CD4-positive, alpha-beta T cell treated with Interleukin-12 subunit alpha and Interleukin-12 subunit beta, for 1 hour (primary cell): ENCODE results near the gene ADGRB2.
A peak's percentile ranks its signal among the peaks of the same experiment; 100 is the strongest.

Source experiments
- DNase-seq: peaks from one replicate; pipeline ENCODE4 v3.0.0-alpha.2; 2020

The ADGRB2 gene

DNA sequence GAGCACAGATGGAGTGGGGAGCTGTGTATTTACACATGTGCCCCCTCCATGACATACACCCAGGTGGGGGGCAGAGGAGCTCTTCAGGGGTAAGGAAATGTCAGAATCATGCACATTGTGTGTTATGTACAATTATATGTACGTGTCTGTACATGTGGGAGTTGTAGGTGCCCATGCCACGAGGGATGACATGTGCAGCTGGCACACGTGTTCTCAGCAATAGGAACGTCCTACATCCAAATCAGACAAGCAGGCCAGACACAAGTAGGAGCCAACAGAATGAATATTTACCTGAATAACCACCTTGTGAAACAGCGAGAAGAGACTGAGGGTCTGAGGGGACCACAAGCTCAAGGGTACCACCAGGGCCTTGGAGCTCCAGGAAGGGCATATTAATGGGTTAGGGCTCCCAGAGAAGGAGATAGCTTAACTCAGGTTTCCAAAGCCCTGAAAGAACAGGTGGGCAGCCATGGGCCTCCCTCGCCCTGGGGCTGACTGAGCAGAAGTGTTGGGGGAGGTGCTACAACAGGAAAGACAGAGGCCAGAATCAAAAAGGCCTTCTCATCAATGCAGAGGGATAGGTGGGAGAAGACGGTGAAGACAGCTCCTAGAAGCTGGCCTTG, 63.6 kb downstream of the ADGRB2 start:
- DNase-seq = no peak

- peak; percentile 37 for DNase-seq
These were observed 64.7 kb downstream of the ADGRB2 start for GRCh38 chr1:31699341-31699891.

DNA sequence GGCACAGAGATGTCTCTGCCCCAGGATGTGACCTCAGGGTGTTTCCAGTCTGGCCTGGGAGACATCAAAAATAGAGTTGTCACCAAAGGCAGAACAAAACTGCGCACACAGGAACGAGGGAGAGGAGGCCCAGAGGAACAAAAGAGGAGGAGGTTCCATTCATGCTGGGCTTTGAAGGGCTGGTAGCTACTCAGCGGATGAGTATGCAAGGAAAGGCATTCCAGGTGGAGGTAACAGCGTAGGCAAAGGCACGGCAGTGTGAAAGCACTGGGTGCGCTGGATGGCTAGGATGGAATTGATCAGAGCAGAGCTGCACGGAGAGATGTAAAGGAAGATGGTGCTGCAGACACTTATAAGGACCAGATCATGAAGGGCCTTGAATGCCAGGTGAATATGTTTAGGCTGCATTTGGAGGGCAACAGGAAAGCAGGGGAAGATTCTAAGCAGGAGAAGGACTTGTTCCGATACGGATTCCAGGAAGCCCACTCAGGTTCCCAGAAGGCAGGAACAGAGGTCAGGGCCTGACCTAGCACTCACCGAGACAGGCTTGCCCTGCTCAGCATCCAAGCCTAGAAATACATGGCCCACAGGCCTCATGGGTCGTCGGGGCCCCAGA, 66.7 kb downstream of the ADGRB2 start:
- DNase-seq = no peak

GRCh38 chr1:31696242-31696641, 67.9 kb downstream of the ADGRB2 start:
- DNase-seq = no peak

GRCh38 chr1:31695327-31695726, 68.8 kb downstream of the ADGRB2 start:
- no peak for DNase-seq

GRCh38 chr1:31694964-31695313, 69.2 kb downstream of the ADGRB2 start:
- no peak for DNase-seq

DNA sequence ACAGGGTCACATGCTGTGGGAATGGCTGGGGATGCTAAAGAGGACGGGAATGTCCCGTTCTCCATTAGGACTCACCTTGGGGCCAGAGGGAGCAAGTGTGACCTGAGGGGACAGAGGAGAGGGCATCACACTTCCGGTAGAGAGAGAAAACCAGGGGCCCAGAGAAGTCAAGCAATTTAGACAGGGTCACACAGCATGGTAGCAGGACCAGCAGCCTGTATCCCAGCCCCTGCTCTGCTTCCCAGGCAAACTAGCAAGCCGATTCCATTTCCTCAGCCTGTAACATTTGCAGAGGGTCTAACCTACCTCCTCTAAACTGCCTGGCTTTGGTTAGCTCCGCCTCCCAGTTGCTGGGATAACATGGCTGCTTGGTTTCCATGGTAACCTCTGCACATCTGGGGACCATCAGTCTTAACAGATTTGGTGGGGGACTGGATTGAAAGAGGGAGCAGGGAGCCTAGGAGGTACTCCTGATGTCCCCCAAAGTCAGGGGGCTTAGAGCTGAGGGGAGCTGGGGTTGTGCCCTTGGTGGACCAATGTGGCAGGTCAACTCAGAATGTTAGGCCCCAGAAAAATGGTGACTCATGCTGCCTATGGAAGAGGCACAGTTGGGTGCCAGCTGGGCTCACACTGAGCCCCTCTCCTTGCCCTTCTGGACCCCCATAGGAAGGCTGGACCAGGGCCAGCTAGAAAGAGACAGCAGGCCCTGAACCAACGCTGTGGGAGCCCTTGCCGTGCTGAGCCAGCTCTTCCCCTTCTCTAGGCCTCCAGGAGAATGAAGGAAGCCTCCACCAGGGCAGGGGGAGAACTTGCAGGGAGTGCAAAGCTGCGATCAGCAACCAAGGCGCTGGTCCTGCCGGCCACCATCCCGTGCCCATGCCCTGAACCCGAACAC, 69.8 kb downstream of the ADGRB2 start:
- DNase-seq = no peak

DNA sequence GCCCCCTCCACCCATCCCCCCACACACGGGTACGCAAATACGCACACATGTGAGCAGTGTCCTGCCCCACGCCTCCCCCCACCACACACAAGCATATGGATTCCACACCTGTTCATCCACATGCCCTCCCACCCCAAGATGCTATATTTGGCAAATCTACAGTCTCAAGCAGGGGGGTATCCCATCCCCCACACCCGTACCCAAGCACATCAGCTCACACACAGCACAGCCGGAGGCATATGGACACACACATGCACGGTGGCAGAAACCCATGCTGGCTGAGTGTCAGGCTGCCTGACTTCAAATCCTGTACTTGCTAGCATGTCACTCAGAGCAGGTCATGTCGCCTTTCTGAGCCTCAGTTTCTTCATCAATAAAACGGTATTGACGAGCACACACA, 70.9 kb downstream of the ADGRB2 start:
- DNase-seq = no peak

DNA sequence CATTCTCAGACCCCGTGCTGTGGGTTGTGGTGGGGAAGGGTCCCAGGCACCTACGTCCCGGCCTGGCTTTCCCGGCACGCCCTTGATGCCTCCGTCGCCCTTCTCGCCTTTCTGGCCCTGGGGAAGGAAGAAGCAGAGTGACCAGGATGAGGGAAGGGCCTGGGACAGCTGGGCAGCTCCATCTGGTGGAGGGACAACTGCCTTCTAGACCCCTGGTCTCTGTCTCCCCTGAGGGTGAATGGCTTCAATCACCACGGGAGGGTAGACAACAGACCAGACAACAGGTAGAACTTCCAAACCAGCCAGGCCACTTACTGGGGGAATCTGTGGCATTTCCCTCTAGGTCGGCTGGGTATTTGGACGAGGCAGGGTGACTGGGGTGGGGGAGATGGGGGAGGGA, 72.2 kb downstream of the ADGRB2 start:
- DNase-seq = no peak

DNA sequence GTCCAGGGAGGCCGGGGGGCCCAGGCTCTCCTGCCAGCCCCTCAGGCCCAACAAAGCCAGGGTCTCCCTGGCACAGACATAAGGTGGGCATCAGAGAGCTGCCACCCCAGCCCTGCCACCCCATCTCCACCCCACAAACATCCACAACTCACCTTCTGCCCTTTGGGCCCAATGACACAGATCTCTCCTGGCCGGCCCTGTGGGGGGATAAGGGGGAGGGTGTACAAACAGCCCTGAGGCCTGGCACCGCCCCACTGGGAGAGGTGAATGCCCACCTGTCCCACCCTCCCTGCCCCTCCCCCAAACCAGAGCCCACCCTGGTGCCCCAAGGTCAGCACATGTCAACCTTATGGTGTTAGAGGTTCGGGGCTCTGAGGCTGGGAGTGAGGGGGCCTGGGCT, 72.7 kb downstream of the ADGRB2 start:
- DNase-seq = no peak

- no peak for DNase-seq
These were observed 73.2 kb downstream of the ADGRB2 start for GRCh38 chr1:31690921-31691320.

DNA sequence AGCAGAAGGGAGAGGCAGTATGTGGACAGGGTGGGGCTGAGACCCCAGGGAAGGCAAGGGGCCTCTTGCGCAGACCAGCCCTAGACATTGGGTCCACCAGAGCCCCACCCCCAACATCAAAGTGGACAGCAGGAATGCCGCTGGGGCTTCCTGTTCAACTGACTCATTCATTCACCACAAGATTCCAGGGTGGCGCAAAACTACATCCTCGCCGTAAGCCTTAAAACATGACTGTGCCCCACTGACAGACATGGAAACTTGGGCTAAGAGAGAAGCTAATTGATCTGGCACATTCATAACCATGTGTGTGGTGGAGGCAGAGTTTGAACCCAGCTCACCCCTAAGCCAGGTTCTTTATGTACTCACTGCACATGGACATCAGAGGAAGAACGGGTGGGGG, 74.3 kb downstream of the ADGRB2 start:
- DNase-seq = no peak

DNA sequence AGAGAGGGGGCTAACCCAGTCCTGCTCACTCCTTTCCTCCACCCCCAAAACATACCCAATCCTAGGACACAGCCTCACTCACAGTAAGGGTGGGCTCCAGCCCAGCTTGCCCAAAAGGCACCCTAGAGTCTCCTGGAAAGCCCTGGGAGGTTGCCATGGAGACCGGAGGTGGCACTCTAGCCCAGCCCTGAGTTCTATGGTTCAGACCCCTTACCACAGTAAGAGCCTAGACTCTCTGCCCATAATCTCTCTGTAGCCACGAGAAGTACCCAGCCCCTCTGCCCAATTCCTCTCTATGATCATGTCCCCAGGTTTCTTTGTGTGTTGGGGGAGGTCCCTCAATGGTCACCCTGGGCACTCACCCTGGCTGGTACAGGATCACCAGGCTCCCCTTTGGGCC, 74.8 kb downstream of the ADGRB2 start:
- DNase-seq = no peak

- DNase-seq = no peak
These were observed 75.8 kb downstream of the ADGRB2 start for GRCh38 chr1:31688233-31688918.

DNA sequence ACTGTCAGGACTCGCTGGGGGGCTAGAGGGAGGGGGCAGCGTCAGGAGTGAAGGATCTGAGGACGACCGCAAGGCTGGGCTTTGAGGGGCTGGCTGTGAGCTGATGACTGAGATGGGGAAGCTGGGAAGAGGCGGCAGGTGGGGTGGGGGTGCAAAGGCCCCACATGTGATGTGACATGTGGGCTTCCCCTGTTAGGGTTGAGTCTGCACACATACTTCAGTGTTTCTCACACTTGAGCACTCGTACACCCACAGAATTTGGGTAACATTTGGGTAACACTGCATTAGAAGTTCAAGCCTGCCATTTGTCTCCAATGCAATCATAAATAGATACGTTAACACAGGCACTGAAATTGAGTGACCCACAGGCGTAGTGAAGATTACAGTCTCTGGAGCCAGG, 76.5 kb downstream of the ADGRB2 start:
- no peak for DNase-seq

DNA sequence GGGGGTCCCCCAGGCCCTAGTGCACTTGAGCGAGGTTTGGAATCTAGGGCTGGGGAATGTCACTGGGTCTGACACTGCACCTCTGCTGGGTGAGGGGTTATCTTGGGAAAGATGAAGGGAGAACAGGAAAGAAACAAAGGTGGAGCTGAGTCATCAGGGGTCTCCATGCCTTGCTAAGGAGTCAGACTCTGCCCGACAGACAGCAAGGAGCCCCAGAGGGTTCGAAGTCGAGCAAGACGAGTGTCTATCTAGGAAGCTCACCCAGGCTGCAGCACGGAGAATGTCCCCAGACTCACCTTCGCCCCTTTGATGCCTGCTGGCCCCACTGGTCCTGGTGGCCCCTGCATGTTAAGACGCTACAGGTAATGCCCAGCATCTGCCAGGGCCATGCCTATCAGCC, 78.3 kb downstream of the ADGRB2 start:
- DNase-seq = no peak

GRCh38 chr1:31683997-31684396, 80.1 kb downstream of the ADGRB2 start:
- no peak for DNase-seq

DNA sequence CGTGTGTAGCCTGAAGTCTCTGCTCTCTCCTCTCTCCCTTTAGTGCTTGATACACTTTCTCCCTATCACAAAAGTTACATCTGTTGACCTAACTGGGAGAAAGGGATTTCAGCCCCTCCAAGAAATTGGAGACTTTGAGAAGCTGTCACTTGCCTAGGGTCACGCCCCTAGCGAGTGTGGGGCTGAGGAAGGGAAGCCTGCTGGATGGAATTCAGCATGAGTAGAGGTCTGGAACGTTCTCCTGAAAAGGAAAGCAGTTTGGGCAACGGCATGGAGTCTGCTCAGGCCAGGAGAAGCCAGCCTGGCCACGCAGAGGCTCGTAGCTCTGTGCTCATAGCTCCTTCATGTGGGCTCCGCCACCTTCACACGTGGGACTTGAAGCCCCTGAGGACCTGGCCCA, 82.7 kb downstream of the ADGRB2 start:
- DNase-seq = no peak

DNA sequence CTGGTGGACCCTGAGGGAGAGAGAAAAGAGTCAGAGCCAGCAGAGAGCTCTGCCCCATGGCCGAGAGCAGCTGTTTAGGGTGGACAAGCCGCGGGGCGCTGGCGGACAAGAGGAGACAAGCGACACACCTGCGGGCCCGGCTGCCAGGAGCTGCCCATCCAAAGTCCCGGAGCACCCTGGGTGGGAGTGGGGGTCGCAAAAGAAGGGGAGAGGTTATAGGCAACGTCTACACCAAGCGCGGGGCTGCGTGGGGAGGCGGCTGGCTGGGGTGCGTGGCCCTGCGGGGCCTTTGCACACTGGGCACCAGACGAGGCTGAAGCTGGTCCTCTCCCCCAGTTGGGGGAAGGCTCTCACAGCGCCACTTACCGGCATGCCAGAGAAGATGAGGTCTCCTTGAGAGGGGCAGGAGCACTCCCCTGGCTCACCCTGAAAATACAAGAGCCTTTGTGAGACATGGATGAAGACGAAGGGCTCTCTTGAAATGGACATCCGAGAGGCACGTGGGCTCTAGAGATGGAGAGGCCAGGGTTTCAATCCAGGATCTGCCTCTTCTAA, 84.4 kb downstream of the ADGRB2 start:
- DNase-seq = no peak

GRCh38 chr1:31679091-31679490, 85.0 kb downstream of the ADGRB2 start:
- DNase-seq = no peak

- DNase-seq = no peak
These were observed 85.5 kb downstream of the ADGRB2 start for GRCh38 chr1:31678681-31679080.

- no peak for DNase-seq
These were observed 86.2 kb downstream of the ADGRB2 start for GRCh38 chr1:31677949-31678348.

GRCh38 chr1:31677401-31677800, 86.7 kb downstream of the ADGRB2 start:
- DNase-seq = no peak
